GM12891 (cell line): ENCODE measurements around the gene KEL.

Experiments used
- POLR2A ChIP-seq: IDR thresholded peaks from 2 replicates; pipeline ENCODE4 v1.6.1; 2011; ENCODE audit warnings: low read depth, low read length, control low read depth
- POLR2AphosphoS5 ChIP-seq: IDR thresholded peaks from 2 replicates; pipeline ENCODE4 v1.6.1; 2011; ENCODE audit warnings: low read depth, low read length, control low read depth
- POU2F2 ChIP-seq: IDR thresholded peaks from 2 replicates; pipeline ENCODE4 v1.6.1; 2011; ENCODE audit warnings: low read depth, mild to moderate bottlenecking, control low read depth, low read length, moderate library complexity
- SPI1 ChIP-seq: IDR thresholded peaks from 2 replicates; pipeline ENCODE4 v1.6.1; 2011; ENCODE audit warnings: low read depth, low read length, control low read depth
- TAF1 ChIP-seq: IDR thresholded peaks from 2 replicates; pipeline ENCODE4 v1.6.1; 2011; ENCODE audit warnings: low read depth, low read length, control low read depth

DNA sequence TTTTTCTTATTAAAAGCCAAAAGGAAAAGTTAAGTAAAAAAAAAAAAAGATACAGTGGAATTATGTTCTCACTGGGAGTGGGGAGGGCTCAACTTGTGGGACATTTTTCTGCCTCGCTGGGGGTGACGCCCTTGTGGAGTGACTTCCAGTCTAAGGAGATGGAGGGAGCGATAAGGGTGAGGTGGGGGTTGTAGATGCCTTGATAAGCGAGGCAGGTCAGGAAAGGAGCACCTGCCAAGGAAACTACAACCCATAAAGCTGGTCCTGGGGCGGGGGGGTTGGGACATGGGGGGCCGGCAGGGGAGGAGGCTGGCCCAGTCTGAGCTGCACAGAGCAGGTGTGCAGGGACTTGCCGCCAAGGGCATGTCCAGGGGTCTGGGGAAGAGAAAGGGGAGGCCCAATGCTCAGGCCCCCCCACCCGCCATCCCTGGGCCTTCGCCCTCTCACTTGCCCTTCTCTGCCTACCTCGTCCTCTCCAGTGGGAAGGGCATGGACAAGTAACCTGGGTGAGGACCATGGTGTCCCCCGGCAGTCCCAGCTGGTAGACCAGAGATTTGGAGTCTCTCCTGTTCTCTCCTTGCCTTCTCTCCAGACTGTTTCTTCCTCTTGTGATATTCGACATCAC is 26.1 kb downstream of the KEL start:
- TF ChIP-seq POU2F2: no peak
- no peak for TF ChIP-seq SPI1
- no peak for TF ChIP-seq TAF1
- TF ChIP-seq POLR2AphosphoS5: no peak
- no peak for TF ChIP-seq POLR2A
